ENCODE results near the gene HOXA9. TPM values are rescaled to one million over a fixed set of nuclear protein-coding genes. Genes with fewer than 3 reads are reported as not detected.

Gene HOXA9
- polyA plus RNA-seq, 6 donors from 2014 or later, result not detected

- ATAC-seq (ENCODE audit: low read depth in 2 of 2) (no peak), DNase-seq (no peak)
- H3K4me3 Mint-ChIP-seq, result no peak overlapping the region
- peaks cover 0 to 41% (median 7%) of the 10 kb centered on the region in 3 donors for H3K27me3 Mint-ChIP-seq
- H3K9me3 Mint-ChIP-seq, result no peaks in the 10 kb centered on the region
- H3K27ac Mint-ChIP-seq, result no peak overlapping the region
- H3K4me1 Mint-ChIP-seq, result no peaks in the 10 kb centered on the region
- no peaks in the 10 kb centered on the region for H3K36me3 Mint-ChIP-seq
Observed at GRCh38 chr7:27112955-27113949, 52.1 kb downstream of the HOXA9 start.

Other genes starting within 250 kb of the HOXA9 start
- gene HOXA1, start 69.5 kb downstream of the HOXA9 start, polyA plus RNA-seq (ENCODE audit: low read depth in 6 of 6), result under 1 TPM in 1 of 6 donors, not detected in 5; 0.22 TPM
- gene HOXA2, start 62.9 kb downstream of the HOXA9 start, polyA plus RNA-seq (ENCODE audit: low read depth in 6 of 6), result not detected
- not detected for gene HOXA4, start 34.8 kb downstream of the HOXA9 start, polyA plus RNA-seq (ENCODE audit: low read depth in 6 of 6)
- not detected for gene HOXA5, start 21.9 kb downstream of the HOXA9 start, polyA plus RNA-seq (ENCODE audit: low read depth in 6 of 6)
- not detected for gene HOXA6, start 17.8 kb downstream of the HOXA9 start, polyA plus RNA-seq (ENCODE audit: low read depth in 6 of 6)
- gene HOXA3, start 13.0 kb downstream of the HOXA9 start, polyA plus RNA-seq (ENCODE audit: low read depth in 6 of 6), result not detected
- gene HOXA7, start 8.9 kb downstream of the HOXA9 start, polyA plus RNA-seq (ENCODE audit: low read depth in 6 of 6), result not detected
- gene HOXA10, start 8.8 kb upstream of the HOXA9 start, polyA plus RNA-seq (ENCODE audit: low read depth in 6 of 6), result not detected
- not detected for gene HOXA11, start 19.7 kb upstream of the HOXA9 start, polyA plus RNA-seq (ENCODE audit: low read depth in 6 of 6)
- not detected for gene HOXA13, start 34.6 kb upstream of the HOXA9 start, polyA plus RNA-seq (ENCODE audit: low read depth in 6 of 6)
- not detected for gene EVX1, start 77.3 kb upstream of the HOXA9 start, polyA plus RNA-seq (ENCODE audit: low read depth in 6 of 6)

Measured in naive B cell (primary cell).